GM21723 (cell line): Measurements from ENCODE around the gene KRT28.

Experiments
- ATAC-seq: cut with Tn5 transposase; IDR thresholded peaks from one replicate; pipeline ENCODE4 v1.9.1; 2021; ENCODE audit warnings: mild to moderate bottlenecking, moderate library complexity; ENCODE audit not compliant: unreplicated experiment

The KRT28 gene, protein sequence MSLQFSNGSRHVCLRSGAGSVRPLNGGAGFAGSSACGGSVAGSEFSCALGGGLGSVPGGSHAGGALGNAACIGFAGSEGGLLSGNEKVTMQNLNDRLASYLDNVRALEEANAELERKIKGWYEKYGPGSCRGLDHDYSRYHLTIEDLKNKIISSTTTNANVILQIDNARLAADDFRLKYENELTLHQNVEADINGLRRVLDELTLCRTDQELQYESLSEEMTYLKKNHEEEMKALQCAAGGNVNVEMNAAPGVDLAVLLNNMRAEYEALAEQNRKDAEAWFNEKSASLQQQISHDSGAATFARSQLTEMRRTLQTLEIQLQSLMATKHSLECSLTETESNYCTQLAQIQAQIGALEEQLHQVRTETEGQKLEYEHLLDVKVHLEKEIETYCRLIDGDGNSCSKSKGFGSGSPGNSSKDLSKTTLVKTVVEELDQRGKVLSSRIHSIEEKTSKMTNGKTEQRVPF

DNA sequence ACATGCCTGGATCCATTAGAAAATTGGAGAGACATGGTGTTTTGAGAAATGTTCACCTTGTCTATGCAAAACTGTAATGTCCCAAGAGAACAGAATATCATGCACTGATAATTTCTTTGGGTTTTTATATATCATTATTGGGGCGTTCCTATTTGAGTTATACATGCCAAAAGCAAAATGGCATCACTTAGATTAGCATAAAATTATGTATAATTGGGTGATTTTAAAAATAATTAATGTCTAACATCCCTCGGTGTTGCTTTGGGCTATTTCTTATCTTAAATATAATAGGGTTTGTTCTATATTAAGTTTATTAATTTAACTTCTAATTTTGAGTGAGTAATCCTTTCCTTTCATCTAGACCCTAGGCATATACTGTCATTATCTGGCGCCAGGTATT is at the start of gene KRT28:
KRT28 (minus strand) TSS at position 101 of the 400 bp plus-strand sequence; CDS start at position 35, 66 bp downstream.
- ATAC-seq, result no peak

DNA sequence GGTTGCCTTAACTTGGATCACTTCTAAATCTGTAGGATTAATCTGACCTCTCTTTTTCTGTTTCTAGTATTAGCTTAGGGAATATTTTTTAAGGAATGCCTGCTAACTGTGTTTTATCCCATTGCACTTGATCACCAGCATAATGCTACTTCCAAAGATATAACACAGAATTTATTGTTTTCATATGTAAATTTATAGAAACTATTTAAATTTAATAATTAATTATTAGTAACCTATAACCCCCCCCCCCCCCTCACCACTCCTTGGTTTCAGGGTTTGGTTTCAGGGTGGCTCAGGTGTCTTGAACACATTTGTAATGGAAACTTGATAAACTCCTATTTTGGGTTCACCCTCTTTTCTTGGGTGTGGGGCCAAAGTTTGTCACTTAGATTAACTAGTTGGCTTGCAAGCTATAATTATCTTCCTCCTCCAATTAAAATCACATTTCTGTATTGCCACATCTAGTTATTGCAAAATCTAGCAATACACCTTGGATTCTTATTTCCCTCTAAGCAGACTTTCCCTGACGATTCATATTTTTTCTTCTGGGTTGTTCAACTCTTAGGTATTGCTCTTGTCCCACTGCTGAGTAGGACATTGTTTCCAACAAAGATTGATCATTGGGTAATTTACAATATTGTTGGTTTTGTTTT is 49.0 kb upstream of the KRT28 start:
- no peak for ATAC-seq

DNA sequence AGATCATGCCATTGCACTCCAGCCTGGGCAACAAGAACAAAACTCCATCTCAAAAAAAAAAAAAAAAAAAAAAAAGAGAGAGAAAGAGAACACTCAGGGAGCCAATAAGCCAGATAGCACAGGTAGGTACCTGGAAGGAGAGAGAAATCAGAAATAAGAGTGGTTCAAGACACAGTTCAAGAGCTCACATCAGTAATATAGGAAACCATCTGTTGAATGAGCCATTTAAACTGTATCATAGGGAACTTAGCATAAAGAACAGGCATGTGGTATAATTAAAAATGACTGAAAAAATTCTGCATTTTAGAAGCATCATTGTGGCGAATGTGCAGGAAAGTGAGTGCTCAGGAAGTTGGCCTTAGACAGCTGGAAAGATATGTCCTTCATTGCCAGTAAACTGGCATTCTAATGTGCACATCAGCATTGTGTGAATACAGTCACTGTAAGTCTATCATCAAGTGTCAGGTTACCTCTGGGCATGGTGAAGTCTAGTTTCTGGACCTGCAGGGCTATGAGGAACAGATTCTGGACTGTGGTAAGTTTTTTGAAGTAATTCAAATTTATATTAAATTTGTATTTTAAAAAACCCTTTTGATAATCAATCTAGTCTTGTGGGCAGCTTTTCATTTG is 46.9 kb upstream of the KRT28 start:
- ATAC-seq, result no peak

DNA sequence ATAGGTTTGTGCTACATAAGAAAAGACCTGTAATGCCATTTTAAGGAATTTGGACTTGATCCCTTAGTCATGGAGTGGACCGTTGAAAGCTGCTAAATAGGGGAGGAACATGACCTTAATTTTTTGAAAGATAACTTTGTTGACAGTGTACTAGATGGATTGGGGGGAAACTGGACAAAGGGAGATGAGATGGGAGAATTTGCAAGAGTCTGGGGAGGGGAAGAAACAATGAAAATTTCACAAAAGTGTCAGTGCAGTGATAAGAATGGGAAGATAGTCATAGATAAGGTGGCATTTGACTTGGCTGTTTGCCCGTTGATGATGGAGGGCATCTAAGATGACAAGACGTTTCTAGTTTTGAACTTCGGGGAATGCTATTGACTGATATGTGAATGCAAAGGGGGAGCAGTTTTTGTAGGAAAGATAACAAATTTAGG is 44.9 kb upstream of the KRT28 start:
- ATAC-seq, result no peak

DNA sequence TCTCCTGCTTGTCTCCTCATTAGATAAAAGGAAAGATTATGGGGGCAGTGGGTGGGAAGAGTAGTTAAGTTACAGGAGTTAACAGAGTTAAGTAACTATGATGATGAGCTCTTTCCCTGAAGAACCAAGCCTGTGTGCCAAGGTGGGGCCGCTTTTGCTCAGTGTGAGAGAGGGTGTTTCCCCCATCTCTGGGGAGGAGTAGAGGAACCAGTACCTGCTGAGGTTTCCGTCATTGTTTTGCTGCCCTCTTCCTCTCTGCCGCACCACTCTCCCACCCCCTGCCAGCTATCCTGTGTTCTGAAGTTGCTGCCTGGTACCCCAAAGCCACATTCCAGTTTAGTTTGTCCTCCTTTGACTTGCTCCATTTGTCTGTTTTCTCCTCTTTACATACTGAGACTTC is 43.5 kb upstream of the KRT28 start:
- no peak for ATAC-seq

DNA sequence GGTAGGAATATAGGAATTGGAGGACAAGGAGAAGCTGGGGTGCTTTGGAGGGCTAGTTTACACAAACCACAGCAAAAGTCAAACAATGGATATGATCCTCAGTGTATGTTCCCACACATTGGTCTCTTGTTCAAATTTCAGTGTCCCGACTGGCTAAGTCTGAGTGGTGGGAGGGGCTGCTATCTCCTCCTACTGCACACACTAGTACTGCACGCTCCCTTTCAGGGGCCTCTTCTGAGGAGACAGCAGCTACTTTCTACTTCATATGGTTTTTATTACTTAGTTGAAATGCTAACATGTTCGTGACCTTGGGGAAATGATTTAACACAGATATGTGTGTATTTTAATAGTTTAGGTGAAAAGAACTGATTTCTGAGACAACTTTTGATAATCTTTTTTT is 41.5 kb upstream of the KRT28 start:
- no peak for ATAC-seq

DNA sequence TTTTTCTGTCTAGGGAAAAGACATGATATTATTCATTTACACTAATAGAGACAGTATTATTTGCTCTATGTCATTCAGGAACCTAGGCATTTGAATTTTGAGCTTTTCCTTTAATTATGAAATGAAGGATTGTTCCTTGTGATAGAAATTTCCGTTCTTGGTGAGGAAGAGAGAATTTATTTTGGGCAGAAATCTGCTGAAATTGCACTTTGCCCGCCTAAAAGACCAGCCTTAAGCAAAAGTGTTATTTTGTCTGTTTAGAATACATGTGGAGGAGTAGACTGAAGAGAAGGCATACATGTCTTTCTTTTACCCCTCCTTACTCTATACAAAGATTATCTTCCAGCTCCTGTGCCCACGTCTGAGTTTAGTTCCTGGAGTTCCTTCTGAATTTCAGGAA is 39.4 kb upstream of the KRT28 start:
- no peak for ATAC-seq

DNA sequence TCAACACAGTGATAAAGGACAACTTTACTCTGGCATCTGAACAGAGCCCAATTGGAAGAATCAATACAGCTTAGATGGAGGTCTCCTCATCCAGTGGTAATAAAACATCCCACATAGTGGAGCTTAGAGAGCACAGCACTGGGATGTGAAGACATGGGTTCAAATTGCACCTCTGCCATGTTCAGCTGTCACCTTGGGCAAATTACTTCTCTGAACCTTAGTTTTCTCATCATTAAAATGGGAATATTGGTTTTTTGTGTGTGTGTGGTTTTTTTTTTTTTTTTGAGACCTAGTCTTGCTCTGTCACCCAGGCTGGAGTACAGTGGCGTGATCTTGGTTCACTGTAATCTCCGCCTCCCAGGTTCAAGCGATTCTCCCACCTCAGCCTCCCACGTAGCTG is 36.3 kb upstream of the KRT28 start:
- ATAC-seq, result no peak

DNA sequence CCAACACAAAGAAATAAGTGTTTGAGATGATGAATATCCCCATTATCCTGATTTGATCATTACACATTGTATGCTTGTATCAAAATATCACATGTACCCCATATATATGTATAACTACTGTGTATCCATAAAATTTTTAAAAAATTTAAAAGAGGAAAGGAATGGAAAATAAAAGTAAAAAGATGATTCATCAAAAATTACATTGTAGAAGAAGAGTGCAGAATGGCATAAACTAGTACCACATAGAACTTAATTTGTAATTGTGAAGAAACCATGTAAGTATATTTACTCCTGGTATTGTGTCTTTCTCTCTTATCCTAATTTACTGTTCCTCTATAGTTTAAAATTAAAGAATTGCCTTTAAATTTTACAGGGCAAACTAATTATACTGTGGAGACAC is 34.1 kb upstream of the KRT28 start:
- ATAC-seq, result no peak

DNA sequence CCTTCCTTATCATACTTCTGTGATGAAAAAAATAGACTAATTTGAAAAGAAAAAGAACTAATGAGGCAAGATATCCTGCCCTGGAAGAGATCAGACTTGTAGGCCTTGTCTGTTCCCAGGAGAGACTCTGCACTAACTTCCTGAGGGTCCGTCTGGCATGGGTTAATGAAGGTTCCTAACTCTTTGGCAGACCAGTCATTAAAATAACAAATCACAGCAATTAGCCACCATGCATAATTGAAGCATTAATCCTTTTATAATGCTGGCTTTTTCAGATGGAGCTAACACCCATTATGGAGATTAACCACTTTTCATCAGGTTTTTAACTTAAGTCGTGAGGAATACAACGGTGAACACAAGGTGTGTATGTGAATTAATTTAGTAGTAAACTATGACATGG is 33.1 kb upstream of the KRT28 start:
- ATAC-seq, result no peak

DNA sequence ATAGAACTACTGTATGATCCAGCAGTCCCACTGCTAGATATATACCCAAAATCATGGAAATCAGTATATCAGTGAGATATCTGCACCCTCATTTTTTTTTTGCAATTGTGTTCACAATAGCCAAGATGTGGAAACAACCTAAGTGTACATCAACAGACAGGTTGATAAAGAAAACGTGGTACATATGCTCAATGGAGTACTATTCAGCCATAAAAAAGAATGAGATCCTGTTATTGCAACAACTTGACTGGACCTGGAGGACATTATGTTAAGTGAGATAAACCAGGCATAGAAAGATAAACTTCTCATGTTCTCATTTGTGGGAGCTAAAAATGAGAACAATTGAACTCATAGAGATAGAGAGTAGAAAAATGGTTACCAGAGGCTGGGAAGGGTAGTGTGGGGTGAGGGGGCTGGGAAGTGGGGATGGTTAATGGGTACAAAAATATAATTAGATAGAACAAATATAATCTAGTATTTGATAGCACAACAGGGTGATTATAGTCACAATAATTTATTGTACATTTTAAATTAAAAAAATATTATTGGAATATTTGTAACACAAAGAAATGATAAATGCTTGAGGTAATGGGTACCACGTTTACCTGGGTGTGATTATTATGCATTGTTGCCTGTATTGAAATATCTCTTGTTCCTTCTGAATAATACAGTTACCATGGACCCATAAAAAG is 30.5 kb upstream of the KRT28 start:
- no peak for ATAC-seq

DNA sequence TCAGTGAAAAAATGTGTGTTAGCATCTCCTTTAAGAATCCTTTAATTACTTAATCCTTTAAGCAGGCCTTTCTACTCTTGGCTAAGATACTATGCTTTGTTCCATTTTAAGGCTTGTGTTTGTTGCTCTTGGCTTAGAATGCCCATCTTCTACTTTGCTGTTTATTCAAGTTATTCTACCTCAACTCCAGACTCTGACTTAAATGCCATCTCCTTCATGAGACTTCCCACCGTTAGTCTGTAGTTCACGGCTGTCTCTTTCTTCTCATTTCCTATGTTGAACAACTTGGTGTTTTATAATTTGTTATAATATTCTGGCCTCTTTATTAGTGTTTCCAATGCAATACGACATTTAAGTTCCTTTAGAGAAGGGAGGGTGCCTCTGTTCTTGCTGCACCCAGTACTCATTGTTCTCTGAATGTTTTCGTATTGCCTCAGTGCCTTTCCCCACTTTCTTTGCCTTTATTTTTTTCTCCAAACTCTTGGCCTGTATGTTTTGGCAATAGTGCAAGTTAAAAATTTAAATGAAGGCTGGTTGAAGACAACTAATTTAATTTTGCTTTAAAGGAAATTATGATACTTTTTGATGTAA is 28.8 kb upstream of the KRT28 start:
- ATAC-seq, result no peak

DNA sequence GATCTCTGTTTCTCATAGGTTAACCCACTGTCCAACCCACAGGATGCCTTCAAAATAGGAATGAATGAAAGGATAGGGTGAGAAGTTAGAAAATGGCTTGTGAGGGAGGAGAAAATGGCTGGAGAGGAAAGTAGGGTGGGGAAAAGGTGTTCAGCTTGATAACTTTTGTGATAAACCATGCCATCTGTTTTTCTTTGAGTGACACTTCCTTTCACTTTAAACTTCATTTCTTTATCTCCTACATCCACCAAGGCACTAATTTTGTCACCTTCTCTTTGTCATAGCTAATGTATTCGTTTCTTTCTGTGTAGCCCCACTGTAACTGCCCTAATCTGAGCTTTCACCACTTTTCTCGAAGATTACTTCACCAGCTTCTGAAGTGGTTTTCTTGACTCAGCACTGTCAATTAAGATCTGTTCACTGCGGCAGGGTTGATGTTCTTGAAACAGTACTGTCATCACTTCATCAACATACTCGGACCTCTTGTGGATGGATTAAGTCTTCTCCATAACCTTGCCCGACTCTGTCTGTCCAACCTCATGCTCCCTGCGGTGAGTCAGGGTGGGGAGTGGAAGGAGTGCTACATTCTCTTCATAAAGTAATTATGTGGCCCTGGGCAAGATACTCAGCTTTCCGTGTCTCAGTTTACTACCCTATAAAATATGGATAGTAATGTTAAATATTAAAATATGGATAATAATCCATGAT is 28.1 kb upstream of the KRT28 start:
- no peak for ATAC-seq

DNA sequence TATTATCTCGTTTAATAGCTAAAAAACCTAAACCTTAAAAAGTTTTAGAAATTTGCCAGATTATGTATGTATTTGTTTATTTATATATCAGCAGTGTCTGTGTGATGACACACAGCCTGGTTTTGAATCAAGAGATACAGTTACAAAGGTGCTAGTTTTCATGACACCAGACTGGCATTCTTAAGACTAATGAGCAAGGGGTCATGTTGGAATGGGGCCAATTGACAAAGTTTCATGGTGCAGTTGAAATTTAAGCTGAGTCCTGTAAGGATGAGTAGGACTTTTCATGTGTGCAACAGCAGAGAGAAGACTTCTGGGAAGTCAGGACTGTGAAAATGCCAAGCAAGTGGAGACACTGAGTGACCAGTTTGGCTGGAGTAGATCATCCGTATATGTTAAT is 25.8 kb upstream of the KRT28 start:
- ATAC-seq, result no peak

DNA sequence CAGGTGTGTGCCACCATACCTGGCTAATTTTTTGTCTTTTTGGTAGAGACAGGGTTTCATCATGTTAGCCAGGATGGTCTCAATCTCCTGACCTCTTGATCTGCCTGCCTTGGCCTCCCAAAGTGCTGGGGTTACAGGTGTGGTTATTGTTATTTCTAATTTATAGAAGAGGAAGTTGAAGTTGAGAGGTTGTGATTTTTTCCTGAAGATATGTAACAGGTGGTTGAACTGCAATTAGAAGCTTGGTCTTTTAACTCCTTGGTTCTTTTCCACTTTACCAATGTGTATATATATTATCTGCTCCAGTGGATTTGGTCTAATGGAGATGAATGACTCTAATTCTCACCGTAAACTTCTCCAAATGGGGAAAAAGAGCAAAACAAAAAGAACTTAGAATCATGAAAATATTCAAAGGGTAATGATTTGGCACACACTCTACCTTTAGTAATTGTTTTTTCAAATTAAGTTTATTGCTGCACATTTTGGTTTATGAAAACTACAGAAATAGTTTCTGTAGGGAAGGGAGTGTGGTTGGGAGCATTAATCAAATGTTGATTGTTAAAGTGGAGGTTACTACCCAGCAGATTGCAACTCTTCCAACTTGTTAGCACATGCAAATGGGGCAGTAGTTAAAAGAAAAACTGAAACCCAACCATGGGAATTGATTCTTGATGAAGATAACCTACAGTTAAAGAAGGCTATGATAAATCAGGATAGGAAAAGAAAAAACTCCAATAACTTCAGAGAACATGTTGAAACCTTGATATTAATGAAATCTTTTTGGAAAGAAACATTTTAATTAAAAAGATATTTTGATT is 24.5 kb upstream of the KRT28 start:
- ATAC-seq, result no peak

DNA sequence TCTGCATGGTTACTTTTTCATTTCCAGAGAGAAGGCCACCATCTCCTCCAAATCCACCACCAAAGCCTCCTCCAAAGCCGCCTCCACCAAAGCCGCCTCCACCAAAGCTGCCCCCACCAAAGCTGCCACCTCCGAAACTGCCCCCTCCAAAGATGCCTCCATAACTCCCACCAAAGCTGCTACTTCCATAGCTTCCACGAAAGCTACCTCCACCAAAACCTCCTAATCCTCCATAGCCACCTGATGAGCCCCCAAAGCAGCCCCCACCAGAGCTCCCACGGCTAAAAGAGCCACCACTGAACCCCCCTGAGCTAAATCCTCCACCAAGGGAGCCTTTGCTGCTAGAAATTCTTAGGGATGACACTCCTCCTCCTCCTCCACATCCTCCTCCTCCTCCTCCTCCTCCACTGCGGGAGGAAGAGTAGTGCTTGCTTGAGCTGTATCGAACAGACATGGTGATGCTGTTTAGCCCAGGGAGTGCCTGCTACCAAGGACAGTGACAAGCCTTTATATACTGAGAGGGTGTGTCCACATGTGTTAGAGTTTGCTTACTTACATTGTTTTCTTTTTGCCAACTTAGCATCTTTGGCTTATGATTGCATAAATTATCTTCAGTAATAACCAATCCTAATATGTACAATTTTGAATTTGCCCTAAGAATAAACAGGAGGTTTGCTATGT is 22.5 kb upstream of the KRT28 start, which contains the start of gene KRT10:
KRT10 (minus strand) TSS at position 483 of the 681 bp plus-strand sequence; CDS start at position 454, 29 bp downstream.
- no peak for ATAC-seq

DNA sequence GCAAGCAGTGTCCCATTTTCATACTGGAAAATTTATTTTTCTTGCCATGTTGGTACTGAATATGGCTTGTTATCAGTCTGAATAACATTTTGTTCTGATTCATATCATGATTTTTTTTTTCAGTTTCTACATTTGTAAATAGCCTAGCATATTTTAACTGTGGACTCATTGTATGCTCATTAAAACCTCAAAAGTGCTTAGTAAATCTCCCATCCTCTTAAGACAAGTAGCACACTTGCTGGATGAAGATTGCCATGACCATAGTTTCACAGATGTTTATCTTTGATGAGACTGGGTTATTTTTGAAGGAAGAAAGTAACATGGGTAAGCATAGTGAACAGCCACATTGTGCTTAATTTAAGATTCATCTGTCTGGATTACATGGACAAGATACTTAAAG is 21.8 kb upstream of the KRT28 start:
- no peak for ATAC-seq

DNA sequence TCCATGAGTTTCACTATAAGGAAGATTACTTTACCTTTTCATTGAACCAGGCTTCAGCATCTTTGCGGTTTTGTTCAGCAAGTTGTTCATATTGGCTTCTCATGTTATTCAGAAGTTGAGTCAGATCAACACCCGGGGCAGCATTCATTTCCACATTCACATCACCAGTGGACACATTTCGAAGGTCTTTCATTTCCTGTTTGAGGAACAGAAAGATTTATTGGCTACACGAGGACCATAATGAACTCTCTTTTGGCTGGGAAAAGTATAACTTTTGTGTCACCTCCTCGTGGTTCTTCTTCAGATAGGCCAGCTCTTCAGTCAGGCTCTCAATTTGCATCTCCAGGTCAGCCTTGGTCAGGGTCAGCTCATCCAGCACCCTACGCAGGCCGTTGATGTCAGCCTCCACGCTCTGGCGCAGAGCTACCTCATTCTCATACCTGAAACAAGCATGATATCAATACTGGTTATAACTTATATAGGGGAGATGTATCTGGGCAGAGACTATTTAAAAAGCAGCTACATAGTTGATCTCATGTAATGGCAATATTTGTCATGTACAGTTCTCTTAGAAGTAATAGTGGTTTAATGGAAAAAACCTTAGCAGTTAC is 20.6 kb upstream of the KRT28 start:
- ATAC-seq, result no peak
